HG02840 (cell line): ENCODE data around the gene RBMS3.
"Not testable (repeated sequence)": the region's sequence is repeated elsewhere in the genome, so short reads cannot be mapped to it uniquely, and the experiment has no call there.

Source experiments
- ATAC-seq: cut with Tn5 transposase; IDR thresholded peaks from one replicate; pipeline ENCODE4 v1.9.1; 2021; ENCODE audit warnings: mild to moderate bottlenecking, moderate library complexity, moderate number of reproducible peaks; ENCODE audit not compliant: unreplicated experiment, low FRiP score

Gene RBMS3

DNA sequence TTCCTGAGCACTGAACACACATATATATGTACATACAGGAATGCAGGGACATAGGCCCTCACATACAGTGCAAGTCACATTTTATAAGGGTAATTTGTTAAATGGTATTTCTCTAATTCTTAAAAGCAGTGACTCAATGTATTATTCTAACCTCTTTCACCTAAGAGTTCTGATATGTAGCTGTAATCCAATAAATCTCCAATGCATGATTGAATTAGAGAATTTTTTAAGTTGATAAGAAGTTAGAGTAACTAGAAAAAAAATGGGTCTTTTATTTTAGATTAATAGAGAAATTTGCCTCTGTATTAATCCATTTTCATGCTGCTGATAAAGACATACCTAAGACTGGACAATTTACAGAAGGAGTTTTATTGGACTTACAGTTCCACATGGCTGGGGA, 98.2 kb downstream of the RBMS3 start:
- ATAC-seq: no peak

DNA sequence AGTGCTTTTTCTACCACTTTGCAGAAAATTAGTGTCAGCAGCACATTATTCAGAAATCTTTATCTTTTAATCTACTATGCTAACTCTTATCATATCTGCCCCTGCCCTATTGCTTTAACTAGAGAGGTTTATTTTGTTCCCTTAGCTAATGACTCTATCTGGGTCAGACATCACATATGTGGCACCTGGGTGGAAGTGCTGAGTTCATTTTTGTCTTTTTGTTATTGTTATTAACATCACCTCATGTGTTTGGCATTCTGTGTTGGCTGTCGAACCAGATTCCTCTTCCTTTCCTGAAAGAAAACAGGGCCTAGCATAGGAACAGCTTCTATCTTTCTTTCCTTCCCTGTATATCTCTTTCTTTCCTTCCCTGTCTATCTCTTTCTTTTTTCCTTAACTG, 100.7 kb downstream of the RBMS3 start:
- ATAC-seq: no peak

DNA sequence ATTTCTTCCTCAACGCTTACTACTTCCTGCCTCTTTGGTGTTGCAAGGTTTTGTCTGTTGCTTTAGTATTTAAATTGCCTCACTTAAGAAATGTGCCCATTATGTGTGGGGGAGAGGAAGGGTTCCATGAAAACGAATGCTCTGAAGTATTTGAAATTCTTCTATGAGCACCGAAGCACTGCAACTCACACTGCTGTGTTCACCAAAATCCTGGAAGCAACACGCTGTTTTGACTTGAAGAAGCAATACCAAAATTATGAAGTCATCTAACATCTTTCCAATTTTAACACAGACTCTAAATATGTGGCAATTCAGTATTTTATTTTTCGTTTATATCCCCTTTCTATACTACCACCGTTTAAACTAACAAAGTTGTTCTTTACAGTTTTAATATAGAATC, 101.5 kb downstream of the RBMS3 start:
- ATAC-seq: no peak

DNA sequence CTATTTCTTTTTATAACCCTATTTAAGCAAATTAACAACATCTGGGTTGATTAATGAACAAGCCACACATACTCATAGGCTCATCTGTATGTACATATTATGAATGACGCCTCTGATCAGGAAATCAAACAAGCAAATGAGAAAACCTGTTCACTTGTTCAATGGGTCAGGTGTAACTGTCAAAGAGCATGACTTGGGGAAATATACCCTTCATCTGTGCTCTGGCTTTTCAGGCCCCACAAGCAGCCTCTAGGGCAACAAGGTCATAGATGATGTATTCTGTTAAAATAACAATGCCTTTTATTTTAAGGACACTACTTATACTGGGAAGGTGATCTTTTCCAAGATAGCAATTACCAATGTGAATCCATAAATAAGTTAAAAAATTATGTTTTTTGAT, 102.0 kb downstream of the RBMS3 start:
- no peak for ATAC-seq

DNA sequence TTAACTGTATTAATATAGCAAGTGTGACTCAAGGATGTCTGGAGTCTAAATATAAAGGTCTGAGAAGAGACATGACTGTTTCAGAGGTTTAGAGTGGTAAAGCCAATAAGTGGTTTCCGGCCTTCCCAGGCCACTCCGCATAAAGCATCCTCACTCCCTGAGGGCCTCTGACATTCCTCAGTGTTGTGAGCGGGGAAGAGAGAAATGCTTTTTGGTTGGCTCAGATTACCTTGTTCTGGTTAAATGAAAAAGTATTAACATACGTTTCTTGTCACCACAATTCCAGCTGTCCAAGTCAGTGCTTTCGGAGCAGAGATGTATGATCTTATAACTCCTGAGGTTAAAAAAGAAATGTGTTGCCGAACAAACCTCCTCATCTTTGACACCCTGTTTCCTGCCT, 103.8 kb downstream of the RBMS3 start:
- no peak for ATAC-seq

DNA sequence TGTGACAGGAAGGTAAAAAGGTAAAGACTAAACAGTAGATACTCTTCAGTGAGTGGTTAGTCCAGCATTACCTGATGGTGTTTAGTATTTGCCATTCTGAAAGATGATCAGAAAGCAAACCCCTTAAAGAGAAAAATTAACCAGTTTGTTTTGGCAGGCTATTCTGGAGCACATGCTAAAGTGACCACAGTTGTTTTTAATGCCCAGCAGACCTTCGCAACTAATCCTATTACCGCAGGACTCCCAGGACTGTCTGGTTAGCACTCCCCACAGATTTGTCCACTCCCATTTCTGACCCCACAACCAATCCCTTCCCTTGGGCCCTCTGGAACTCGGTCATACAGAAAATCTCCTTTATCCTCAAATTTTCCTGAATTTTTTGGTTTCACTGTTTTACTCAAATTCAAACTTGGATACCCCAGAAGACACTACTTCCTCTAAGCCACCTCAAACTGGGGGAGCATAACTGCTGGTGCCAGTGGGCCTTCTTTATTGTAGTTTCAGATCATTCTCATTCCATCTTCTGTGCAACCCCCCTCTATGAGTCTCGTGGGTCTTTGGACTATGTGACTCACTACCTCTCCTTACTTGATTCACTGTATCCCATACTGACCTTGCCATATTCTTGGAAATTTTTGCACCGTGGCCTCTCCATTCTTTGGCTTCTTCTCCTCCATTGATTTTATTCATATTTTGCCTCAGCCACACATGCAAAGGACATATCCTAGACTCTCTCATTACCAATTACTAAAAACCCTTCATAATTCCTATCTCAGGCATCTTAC, 104.4 kb downstream of the RBMS3 start:
- no peak for ATAC-seq

DNA sequence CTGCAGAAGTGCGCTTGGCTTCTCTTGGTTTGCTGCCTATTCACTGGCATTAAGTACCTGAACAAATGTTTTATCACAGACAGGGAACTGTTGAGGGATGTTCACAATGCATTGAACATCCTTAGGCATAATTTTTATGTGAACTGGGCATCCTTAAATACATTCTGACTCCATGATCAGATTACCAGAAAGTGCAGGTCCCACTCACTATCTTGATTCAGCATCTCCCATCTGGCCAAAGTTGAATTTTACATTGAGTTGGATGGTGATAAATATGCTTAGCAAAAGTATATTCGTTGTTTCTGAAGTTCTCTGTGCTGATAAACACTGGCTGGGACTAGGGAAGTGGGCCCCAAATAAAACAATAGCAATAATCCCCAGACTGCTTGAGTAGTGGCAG, 108.5 kb downstream of the RBMS3 start:
- no peak for ATAC-seq

DNA sequence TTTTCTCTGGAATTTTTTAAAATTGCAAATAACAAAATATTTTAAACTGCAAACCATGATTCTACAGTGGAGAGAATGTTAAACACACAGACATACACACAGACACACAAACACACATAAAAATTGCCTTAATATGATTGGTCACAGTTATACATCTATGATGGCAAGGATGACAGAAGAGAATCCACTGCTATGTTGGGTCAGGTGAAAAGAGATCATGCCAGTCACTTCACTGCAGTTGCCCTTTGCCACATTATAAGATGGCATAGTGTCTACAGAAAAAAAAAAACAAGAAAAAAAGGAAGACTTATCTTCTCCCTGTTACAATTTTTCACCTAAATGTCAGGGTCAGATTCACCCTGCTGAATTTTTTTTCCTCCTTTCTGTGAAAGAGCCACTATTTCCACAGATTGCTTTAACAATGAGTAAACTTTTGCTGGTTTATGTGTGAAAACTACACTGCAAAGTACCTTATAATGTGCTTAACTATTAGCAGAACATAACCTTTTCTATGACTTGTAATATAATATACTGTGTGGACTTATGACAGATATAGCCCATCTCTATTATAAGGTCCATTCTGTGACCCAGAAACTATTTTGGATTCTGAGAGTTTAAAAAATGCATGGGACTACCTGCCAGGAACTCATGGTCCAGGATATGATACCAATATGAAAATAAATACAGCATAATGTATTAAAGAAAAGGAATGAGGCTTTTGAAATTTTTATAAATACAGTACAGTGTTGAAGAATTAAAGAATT, 111.9 kb downstream of the RBMS3 start:
- ATAC-seq: no peak

DNA sequence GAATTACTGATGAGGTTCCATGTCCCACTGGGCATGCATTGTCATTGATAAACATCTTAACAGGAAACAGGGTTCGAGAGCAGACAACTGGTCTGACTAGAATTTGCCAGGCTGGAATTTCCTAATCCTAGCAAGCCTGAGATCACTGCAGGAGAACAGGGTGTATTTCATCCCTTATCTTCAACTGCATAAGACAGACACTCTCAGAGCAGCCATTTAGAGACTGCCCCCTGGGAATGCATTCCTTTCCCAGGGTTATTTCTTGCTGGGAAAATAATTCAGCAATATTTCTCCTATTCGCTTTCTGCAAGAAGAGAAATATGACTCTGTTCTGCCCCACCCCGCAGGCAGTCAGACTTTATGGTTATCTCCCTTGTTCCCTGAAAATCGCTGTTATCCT, 113.1 kb downstream of the RBMS3 start:
- not testable (repeated sequence) for ATAC-seq

DNA sequence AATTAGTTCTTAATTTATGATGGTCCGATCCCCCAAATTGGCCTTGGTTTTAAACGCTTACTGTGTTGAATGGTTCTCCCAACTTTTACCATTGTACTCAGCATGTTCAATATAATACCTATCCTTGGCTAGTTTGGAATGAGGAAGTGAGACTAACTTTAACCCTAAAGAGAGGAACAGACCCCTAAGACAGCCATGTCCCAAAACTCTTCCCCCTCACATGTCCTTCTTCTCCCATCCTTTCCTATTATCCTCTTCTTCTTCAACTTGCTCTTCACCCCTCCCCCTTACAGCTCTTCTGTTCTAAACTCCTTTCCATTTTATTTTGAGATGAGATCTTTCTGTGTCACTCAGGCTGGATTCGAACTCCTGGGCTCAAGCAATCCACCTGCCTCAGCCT, 116.5 kb downstream of the RBMS3 start:
- ATAC-seq: no peak

DNA sequence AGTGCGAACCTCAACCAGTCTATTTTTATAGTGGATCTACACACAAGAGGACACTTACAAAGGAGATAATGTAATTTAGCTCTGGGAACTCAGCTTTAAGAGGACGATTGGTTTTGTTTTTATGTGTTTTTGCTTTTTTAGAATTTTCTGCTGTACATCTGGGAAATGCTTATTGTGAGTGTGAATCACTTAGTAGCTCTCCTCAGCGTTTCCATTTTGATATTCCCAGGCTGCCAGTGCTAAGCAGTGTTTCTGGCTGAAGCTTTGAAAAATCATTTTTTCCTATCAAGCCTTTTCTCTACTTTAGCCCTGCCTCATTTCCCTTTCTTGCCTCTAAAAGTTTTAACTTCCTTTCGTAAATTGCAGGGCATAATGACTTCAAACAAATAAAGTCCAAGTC, 117.9 kb downstream of the RBMS3 start:
- ATAC-seq: no peak

DNA sequence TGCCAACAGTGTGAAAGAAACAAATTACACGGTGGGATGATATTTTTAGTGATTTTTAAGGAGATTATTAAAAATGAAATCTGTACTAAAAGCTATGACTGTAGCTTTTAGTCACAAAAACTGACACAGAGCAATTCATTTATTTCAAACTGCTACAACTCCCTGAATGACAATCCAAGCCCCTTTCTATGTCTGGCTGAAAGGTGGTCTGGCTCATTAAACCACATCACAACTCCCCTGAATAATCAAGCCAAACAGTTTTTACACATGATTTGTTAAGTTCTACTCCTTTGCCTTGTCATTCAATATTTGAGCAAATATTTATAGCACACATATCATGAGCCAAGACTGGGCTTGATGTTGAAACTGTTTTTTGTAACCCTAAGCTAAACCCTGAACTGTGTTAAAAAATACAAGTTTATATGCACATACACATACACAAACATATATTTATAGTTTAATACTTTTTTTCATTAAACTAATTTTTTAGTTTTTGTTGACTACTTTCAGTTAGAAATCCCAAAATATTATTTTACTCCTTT, 125.5 kb downstream of the RBMS3 start:
- no peak for ATAC-seq

DNA sequence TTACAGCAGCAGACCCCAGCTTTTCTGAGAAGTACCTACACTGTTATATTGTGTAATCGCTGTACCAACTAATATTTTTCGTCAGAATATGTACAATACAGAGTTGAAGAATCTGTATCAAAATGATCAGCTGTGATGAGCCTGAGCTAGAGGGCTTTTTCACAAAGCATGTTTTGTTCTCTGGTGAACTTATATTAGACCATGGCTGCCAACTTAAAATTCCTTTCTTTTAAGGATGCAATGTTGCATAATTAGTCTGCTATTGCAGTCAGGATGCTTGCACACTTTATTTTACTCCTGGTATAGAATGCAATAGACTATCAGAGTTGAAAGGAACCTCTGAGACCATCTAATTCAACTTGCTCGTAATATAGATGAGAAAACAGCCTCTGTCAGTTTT, 127.8 kb downstream of the RBMS3 start:
- no peak for ATAC-seq

DNA sequence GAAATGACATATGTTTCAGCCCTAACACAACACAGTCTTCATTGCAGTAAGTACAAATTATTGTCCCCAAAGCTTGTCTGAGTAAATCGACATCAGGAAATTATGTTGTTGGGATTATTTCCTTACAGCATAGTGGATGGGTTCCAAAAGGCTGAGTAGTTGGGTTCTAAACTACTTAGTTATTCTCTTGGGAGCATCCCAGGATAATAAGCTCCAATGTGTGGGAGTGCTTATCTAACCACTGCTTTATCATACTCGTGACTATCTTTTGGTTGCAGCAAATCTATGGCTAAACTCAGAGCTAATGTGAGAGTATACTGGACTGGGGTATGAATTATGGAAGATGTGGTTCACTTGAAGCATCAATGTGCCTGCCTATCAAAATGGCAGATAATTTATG, 128.5 kb downstream of the RBMS3 start:
- ATAC-seq: no peak

DNA sequence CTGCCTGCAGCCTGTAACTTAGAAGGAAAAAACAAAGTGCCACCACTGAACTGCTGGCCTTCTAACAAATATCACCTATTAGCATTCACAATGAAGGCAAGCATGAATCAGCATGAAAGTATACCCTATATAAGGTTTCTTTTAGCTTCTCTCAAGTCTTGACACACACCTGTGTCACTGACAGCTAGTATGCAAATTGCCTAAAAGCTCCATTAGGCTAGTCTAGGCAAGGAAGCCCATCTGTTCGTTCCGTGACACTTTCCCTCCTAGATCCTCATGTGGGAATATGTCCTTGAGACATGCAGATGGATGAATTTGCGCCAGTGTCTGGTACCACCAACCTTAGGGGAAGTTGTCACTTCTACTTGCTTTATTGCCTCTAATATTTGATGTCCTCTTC, 129.3 kb downstream of the RBMS3 start:
- no peak for ATAC-seq

DNA sequence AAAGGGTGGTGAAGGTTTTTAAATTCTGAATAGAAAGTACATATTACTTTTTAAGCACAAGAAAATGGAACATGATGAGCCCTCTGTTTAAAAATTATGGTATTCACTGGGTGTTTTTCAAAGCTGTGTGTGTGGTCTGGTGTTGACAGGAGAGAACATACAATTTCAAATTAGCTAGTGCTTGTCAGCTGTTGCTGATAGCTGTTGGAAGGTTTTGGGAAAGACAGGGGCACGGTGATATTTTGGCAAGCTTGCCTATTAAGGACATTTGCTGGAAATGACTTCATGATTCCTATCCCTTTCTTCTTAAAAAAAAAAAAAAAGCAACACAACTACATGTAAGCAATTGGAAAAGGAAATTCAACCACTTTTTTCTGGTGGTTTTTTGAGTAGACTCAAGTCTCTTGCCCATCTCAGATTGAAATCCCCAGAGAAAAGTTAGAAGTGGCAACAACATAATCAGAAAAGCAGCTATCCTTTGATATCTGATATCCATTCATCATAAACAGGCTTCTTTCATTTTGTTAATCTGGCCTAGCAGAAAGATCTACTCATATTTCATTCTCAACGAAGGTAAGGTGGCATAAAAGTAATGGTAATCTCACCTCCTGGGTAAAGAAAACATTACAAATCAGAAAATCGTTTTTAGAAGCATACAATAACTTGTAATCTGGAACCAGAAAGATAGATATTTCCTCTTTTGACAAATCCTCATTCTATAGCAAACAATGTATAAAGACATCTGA, 130.0 kb downstream of the RBMS3 start:
- no peak for ATAC-seq

DNA sequence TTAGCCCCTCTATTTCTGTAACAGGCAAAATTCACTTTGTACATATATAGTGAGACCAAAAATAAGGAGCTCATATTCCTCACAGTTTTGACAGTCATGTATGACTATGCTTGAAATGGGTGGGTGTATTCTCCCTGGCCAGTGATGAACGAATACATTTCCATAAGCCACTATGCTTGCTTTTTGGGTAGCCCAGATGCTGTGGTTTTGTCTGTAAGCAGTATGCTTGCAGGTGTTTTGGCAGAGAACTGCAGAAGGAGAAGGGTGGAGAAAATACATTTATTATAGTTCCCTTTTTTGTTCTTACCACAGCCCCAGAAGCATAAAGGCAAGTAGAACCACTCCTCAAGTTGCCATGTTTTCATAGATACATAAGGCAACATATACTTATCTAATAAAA, 131.2 kb downstream of the RBMS3 start:
- ATAC-seq: no peak

DNA sequence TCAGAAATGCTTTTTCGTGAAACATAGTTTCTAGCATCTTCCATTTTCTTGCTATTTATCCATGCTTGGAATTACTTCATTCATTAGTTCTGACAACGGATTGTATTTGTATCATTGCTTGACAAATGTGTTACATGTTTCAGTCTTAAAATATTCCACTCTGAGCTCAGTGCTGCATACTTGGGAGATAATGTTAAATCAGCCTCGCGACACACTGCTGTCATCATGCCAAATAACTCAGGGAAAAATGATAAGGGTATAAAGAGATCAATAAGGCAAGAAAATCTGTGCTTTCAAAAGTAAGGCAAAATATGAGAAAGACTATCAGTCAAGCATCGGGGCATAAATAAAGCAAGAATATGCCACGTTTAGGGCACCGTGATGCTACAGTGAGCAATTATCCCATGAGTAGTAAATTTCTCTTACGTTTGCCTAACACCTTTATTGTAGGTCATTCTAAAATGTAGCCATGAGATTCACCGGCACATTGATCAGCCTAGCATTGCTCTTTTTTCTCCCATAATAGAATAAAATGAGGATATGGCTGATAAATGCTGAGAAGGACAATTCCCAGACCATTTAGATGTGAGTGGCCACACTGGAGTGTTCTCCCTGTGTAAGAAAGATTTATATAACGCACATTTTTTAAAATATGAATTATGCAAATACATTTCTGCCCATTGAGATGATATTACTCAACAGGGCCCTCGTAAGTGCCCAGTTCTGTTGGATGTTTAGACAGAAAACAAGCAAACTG, 133.8 kb downstream of the RBMS3 start:
- no peak for ATAC-seq

DNA sequence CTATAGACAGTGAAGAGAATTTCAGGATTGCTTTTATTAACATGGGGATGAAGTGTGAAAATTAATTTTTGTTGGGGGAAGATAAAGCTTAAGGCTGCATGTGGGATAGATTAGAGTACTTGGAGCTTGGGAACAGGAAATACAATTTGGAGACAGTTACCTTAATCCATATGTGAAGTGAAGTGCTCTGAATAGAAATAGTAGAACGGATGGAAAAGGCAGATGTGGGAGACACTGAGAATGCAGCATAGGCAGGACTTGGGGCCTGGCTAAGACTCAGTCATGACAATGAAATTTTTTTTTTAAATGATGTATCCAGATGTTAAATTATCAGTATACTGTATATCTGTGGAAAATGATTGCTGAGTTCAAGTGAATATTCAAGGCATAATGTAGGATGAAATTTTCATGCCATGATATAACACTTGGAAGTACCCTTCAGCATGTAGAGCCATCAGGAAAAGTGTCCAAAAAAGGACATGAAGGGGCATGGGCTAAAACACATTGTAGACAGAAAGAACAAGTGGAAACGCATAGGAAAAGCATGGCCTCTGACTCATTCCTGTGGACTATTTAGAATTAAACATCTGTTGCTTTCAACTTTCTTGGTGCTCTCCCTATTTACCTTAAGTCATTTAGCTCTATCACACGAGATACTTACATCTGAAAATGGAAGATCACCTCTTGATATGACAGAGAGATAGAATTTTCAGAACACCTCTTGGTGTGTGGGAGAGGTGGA, 134.8 kb downstream of the RBMS3 start:
- no peak for ATAC-seq

DNA sequence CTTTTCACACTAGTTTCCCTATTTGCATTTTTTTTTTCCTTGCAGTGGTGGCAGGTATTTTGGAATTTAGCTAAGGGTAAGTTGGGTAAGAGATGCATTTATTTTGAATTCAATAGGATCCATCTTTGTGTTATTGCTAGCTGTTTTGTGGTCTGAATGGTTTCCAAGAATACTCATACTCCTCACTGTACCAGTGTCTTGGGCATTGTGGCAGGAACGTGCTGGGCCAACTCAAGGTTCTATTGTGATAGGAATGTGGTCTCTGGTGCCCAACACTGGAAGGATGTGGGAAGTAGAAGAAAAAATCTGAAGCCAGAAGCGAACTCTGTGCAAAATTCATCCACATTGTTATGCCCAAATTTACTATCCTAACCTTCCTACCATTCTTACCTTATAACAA, 135.6 kb downstream of the RBMS3 start:
- no peak for ATAC-seq
